HEK293T (cell line): ENCODE measurements around the gene TOB2.

Experiments
- BHLHE40 ChIP-seq: fragments of 450-650 bp; IDR thresholded peaks from 2 replicates; pipeline ENCODE4 v1.6.1; 2016; ENCODE audit warnings: mild to moderate bottlenecking, moderate library complexity, borderline replicate concordance
- ELF4 ChIP-seq: fragments of 450-650 bp; IDR thresholded peaks from 2 replicates; pipeline ENCODE4 v1.6.1; 2017; ENCODE audit warnings: antibody characterized with exemption
- HDGF ChIP-seq: fragments of 450-650 bp; IDR thresholded peaks from 2 replicates; pipeline ENCODE4 v1.6.1; 2017; ENCODE audit warnings: antibody characterized with exemption, borderline replicate concordance
- SUZ12 ChIP-seq: fragments of 450-650 bp; IDR thresholded peaks from 2 replicates; pipeline ENCODE4 v1.6.1; 2016; ENCODE audit warnings: mild to moderate bottlenecking

- TF ChIP-seq BHLHE40 (no peak), HDGF (no peak), ELF4 (no peak), SUZ12 (no peak)
These were observed 33.8 kb upstream of the TOB2 start for GRCh38 chr22:41480397-41480735.
